Small intestine (tissue), 7 donors: ENCODE results near the gene RIOK1. TPM values are rescaled to one million over a fixed set of nuclear protein-coding genes. Genes with fewer than 3 reads are reported as not detected.

Source experiments
- DNase-seq, 2 donors: peaks; one replicate each; pipeline versions ENCODE4 v3.0.0 to v3.0.0-alpha.2; 2013
- FAIRE-seq: peaks from 2 replicates; lab custom pipeline; 2012; peaks lifted over from hg19 to GRCh38; lab: Jason Lieb, UNC
- H3K27ac ChIP-seq, 3 donors: one replicate each; pipeline ENCODE4 v1.5.1; 2013; ENCODE audit warnings: low read length in 2 of 3, mild to moderate bottlenecking in 2 of 3, control low read depth in 1 of 3, inconsistent platforms in 1 of 3, low read depth in 1 of 3, moderate library complexity in 1 of 3
- H3K27me3 ChIP-seq, 3 donors: one replicate each; pipeline ENCODE4 v1.6.1; 2013; ENCODE audit warnings: low read length in 3 of 3, inconsistent platforms in 1 of 3; ENCODE audit not compliant: control insufficient read depth in 3 of 3, insufficient read depth in 3 of 3
- H3K36me3 ChIP-seq, 3 donors: one replicate each; pipeline ENCODE4 v1.6.1; 2013; ENCODE audit warnings: low read length in 3 of 3, inconsistent platforms in 1 of 3, low read depth in 1 of 3, mild to moderate bottlenecking in 1 of 3, moderate library complexity in 1 of 3; ENCODE audit not compliant: control insufficient read depth in 3 of 3, insufficient read depth in 2 of 3
- H3K4me1 ChIP-seq, 3 donors: one replicate each; pipeline ENCODE4 v1.6.1; 2013; ENCODE audit warnings: low read length in 2 of 3, inconsistent platforms in 1 of 3, low read depth in 1 of 3, mild to moderate bottlenecking in 1 of 3, moderate library complexity in 1 of 3; ENCODE audit not compliant: control insufficient read depth in 3 of 3, insufficient read depth in 2 of 3
- H3K4me3 ChIP-seq, 3 donors: one replicate each; pipeline ENCODE4 v1.5.1; 2013; ENCODE audit warnings: low read length in 3 of 3, control low read depth in 1 of 3, inconsistent platforms in 1 of 3, low read depth in 1 of 3, mild to moderate bottlenecking in 1 of 3, moderate library complexity in 1 of 3
- H3K9me3 ChIP-seq, 2 donors: one replicate each; pipeline ENCODE4 v1.6.1; 2013; ENCODE audit warnings: low read depth in 1 of 2, low read length in 1 of 2; ENCODE audit not compliant: control insufficient read depth in 2 of 2, insufficient read depth in 1 of 2
- WGBS, 3 donors: extraction: QIAGEN DNeasy Blood & Tissue Kit; methylation state at CpG; one replicate each; pipeline ENCODE4 v1.1.7; 2013; 5-methylcytosine and 5-hydroxymethylcytosine counted together
- polyA plus RNA-seq, 4 donors: library from polyadenylated mRNA; stranded (reverse) in 3 of 4; unstranded in 1 of 4; fragments of 200-250 nt in 3 of 4; fragments of 120-200 nt in 1 of 4; gene quantifications; one replicate each; pipeline versions ENCODE4 v1.2.1 to v1.2.3, GENCODE V29; 2013
- donor health status: healthy with polysubstance abuse.
- donor health status: control.
- donor health status: control.
- donor health status: Bipolar disorder and iron deficiency.
- donor health status: healthy.

RIOK1 gene
- polyA plus RNA-seq, 4 donors = 6.0 to 18.8 (median 9.3) TPM

DNA sequence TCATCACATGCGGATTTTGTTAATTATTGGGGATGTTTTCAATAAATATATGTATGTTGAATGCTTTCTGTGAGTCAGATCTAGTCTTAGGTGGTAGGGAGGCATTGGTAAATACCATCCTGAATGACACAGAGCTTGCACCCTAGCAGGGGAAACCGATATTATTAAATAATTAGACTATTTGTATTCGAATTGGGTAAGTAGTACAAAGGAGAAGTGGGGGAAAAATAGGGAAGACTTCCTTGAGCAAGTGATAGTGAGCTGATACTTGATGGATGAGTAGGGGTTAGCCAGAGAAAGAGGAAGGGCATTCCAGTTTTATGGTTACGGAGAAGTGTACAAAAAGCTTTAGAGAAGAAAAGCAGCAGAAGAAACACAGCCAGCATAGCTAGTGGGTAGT, 1.5 kb downstream of the RIOK1 start:
- no peak overlapping the region for H3K27ac ChIP-seq
- no peaks in the 10 kb centered on the region for H3K27me3 ChIP-seq
- FAIRE-seq (no peak), DNase-seq (no peak)
- peaks cover 0 to 11% (median 6%) of the 10 kb centered on the region in 3 donors for H3K36me3 ChIP-seq
- H3K9me3 ChIP-seq = no peaks in the 10 kb centered on the region
- 71 to 78% (median 78%) methylated on average over 4 of the region's 4 CpGs for WGBS, 3 donors
- H3K4me3 ChIP-seq = no peak overlapping the region
- peaks cover 6 to 19% (median 13%) of the 10 kb centered on the region in 3 donors for H3K4me1 ChIP-seq

DNA sequence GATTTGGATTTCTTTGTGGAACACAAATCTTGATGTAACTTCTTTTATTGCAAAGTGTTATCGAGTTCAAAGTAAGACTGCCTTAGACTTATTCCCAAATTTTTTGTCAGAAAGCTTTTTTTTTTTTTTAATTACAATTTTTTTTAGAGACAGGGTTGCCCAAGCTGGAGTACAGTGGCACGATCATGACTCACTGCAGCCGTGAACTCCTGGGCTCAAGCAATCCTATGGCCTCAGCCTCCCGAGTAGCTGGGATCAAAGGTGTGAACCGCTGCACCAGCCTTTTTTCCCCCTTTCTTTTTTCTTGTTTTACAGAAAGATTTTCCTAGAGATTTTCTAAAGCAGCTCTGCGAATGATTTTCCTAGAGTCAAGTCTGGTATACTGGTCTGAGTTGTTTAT, 2.8 kb downstream of the RIOK1 start:
- H3K4me1 ChIP-seq = peaks cover 6 to 19% (median 13%) of the 10 kb centered on the region in 3 donors
- no peak for FAIRE-seq
- WGBS, 3 donors = 50 to 68% (median 62%) methylated on average over 6 of the region's 6 CpGs

DNA sequence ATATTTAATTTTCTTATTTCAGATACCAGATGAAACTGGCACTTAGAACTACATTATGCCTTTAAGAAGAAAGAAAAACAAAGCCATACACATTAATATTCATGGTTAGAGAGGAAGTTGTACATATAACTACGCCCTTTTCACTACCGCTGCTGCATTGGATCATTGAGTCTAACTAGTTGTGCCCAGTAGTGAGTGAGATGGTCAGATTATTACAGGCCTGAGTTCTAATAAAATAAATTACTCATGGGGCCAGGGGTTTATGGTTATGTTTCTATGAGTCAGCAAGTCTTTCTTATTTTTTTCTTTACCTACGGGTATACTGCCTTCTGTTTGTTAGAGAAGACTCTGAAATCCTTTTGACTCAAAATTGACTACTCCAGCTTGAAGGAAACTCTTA, 11.5 kb downstream of the RIOK1 start:
- no peak for DNase-seq
- H3K4me3 ChIP-seq = no peak overlapping the region
- 78 to 81% (median 80%) methylated on average over 3 of the region's 3 CpGs for WGBS, 3 donors
- no peaks in the 10 kb centered on the region for H3K27me3 ChIP-seq
- H3K36me3 ChIP-seq = peaks cover 0 to 28% (median 14%) of the 10 kb centered on the region in 3 donors
- no peak overlapping the region for H3K27ac ChIP-seq
- FAIRE-seq = no peak
- no peaks in the 10 kb centered on the region for H3K4me1 ChIP-seq
- no peaks in the 10 kb centered on the region for H3K9me3 ChIP-seq

More for the DNA sequence above, 2.8 kb downstream of the RIOK1 start:
- Histone ChIP-seq H3K36me3 (peaks cover 0 to 15% (median 6%) of the 10 kb centered on the region in 3 donors), H3K27ac (no peak overlapping the region), H3K9me3 (no peaks in the 10 kb centered on the region), H3K27me3 (no peaks in the 10 kb centered on the region), H3K4me3 (no peak overlapping the region)
- DNase-seq = peak; percentile 37 to 46

DNA sequence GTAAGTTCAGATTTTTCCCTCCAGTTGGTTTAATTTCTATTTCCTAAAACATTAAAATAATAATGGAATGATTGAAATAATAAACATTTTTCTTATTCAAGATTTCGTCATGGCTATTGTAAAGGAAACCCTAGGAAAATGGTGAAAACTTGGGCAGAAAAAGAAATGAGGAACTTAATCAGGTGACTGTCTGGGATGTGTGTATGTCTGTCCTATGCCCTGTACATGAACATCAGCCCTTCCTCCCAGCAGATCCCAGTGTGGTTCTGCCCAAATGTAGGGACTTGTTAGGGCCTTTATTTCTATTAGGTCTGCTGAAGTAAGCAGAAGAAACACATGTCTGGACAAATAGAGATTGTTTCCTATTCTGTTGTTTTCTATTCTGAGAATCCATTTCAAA, 13.1 kb downstream of the RIOK1 start:
- H3K4me1 ChIP-seq = no peaks in the 10 kb centered on the region
- H3K27ac ChIP-seq = no peak overlapping the region
- no peak overlapping the region for H3K4me3 ChIP-seq
- no peak for FAIRE-seq
- no peak for DNase-seq
- no peaks in the 10 kb centered on the region for H3K27me3 ChIP-seq
- peaks cover 6 to 32% (median 24%) of the 10 kb centered on the region in 3 donors for H3K36me3 ChIP-seq
- WGBS, 3 donors = 87 to 93% (median 89%) methylated on average over 1 of the region's 1 CpG
- no peaks in the 10 kb centered on the region for H3K9me3 ChIP-seq

DNA sequence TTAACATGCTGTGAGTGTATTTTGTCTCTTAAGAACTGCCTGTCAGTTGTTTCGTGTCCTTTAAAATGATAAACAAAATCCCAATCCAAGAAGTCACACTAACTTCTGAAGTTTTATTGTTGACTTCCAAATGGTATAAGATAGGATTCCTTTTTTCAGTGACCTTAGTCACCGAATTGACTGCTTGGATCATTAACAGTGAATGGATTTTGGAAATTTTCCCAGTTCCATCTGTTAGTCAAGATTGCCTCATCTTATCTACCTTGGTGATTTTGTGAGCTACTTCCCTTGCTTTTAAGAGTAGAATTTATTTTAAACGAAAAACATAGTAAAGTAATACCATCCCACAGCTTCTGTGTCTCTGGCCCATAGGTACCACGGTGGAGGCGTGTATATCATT, 14.9 kb downstream of the RIOK1 start:
- Histone ChIP-seq H3K9me3 (no peaks in the 10 kb centered on the region), H3K36me3 (peaks cover 12 to 38% (median 23%) of the 10 kb centered on the region in 3 donors), H3K27ac (no peak overlapping the region), H3K4me1 (peaks cover 0 to 2% (median 0%) of the 10 kb centered on the region in 3 donors), H3K4me3 (no peak overlapping the region), H3K27me3 (no peaks in the 10 kb centered on the region)
- FAIRE-seq (no peak), DNase-seq (no peak)
- 73 to 86% (median 76%) methylated on average over 5 of the region's 5 CpGs for WGBS, 3 donors

DNA sequence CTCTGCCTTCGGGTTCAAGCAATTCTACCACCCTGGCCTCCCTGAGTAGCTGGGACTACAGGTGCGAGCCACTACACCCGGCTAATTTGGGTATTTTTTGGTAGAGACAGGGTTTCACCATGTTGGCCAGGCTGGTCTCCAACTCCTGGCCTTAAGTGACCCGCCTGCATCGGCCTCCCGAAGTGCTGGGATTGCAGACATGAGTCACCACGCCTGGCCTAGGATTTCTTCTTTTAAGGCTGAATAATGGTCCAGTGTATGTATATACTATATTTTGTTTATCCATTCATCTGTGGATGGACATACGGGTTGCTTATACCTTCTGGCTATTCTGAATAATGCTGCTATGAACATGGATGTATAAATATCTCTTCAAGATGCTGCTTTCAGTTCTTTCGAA, 17.1 kb downstream of the RIOK1 start:
- no peak overlapping the region for H3K27ac ChIP-seq
- 91 to 94% (median 94%) methylated on average over 9 of the region's 9 CpGs for WGBS, 3 donors
- H3K4me3 ChIP-seq = no peak overlapping the region
- H3K9me3 ChIP-seq = no peaks in the 10 kb centered on the region
- H3K4me1 ChIP-seq = peaks cover 0 to 5% (median 0%) of the 10 kb centered on the region in 3 donors
- no peak for DNase-seq
- H3K27me3 ChIP-seq = no peaks in the 10 kb centered on the region
- FAIRE-seq = no peak
- peaks cover 16 to 32% (median 23%) of the 10 kb centered on the region in 3 donors for H3K36me3 ChIP-seq

DNA sequence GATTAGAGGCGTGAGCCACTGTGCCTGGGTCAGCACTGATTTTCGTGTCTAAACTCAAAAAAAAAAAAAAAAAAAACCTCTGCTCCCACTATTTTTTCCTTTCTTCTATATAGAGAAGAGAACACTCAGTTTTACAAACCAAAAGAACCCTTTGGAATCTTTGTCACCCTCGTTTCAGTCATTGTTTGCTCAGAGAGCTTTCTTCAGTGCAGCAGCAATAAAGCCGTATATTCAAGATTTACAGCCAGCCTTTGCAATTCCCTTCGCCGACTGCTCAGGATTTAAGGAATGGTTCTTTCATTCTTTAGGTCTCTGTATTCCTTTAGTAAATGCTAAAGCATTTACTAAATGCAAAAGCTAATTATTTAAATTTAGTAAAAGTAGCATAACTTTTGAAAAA, 20.1 kb downstream of the RIOK1 start:
- H3K4me1 ChIP-seq = peaks cover 0 to 21% (median 0%) of the 10 kb centered on the region in 3 donors
- WGBS, 3 donors = 75 to 84% (median 76%) methylated on average over 6 of the region's 6 CpGs
- no peak for FAIRE-seq

DNA sequence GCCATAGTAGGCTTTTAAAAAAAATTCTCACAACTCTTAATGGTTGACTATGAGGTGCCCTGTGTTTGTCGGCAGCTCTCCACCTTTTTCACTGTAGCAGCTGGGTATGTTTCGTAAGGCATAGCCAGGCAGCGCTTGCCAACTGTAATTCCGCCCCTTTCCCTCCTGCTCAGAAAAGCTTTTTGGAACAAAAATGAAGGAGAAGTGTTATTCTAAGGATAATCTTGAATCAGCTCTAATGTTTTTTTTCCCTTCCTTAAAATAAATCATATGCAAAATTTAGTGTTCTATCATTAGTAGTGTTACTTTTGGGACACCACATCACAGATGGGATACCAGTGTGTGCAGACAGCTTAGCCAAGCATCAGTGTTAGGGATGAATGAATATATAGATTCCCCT, 21.2 kb downstream of the RIOK1 start:
- Histone ChIP-seq H3K4me1 (peaks cover 0 to 25% (median 0%) of the 10 kb centered on the region in 3 donors), H3K9me3 (no peaks in the 10 kb centered on the region), H3K27me3 (no peaks in the 10 kb centered on the region), H3K4me3 (no peak overlapping the region), H3K36me3 (peaks cover 15 to 44% (median 18%) of the 10 kb centered on the region in 3 donors), H3K27ac (no peak overlapping the region)
- FAIRE-seq = no peak
- 96 to 100% (median 97%) methylated on average over 4 of the region's 4 CpGs for WGBS, 3 donors
- no peak for DNase-seq

More for the DNA sequence above, 20.1 kb downstream of the RIOK1 start:
- no peak overlapping the region for H3K4me3 ChIP-seq
- no peaks in the 10 kb centered on the region for H3K27me3 ChIP-seq
- H3K27ac ChIP-seq = peak overlapping the region in 1 of 3 donors; percentile 39
- peaks cover 18 to 41% (median 20%) of the 10 kb centered on the region in 3 donors for H3K36me3 ChIP-seq
- peak in 1 of 2 donors; percentile 48 for DNase-seq
- H3K9me3 ChIP-seq = no peaks in the 10 kb centered on the region

DNA sequence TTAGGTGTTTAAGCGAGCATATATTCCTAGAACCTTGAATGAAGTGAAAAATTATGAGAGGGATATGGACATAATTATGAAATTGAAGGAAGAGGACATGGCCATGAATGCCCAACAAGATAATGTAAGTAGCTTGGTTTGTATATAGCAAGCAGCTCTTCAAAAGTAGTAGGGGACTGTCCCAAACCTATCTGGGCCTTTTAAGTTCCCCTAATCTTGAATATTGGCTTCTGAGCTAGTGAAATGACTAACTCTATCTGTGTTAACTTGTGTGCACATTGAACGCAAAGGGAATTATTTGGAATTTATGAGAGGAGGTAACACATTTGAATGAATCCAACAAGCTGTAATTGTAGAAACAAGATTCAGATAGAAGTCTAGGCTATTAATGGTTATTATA, 21.7 kb downstream of the RIOK1 start:
- Histone ChIP-seq H3K4me1 (peaks cover 0 to 25% (median 0%) of the 10 kb centered on the region in 3 donors), H3K9me3 (no peaks in the 10 kb centered on the region), H3K36me3 (peaks cover 11 to 41% (median 18%) of the 10 kb centered on the region in 3 donors), H3K4me3 (no peak overlapping the region), H3K27me3 (no peaks in the 10 kb centered on the region), H3K27ac (no peak overlapping the region)
- 92 to 96% (median 94%) methylated on average over 2 of the region's 2 CpGs for WGBS, 3 donors
- no peak for FAIRE-seq
- no peak for DNase-seq
